Upper lobe of left lung (tissue), 4 donors: ENCODE measurements around the gene CGRRF1.

Experiments
- CTCF ChIP-seq, 6 experiments: fragments of 450-650 bp in 4 of 6; fragments of 200-600 bp in 2 of 6; sonication (generic) in 2 of 6; IDR thresholded peaks; one replicate each; pipeline ENCODE4 v1.5.1; 2016 to 2019; ENCODE audit warnings: antibody characterized with exemption in 6 of 6
- EP300 ChIP-seq, 4 donors: sonication (generic); formaldehyde crosslinking; IDR thresholded peaks; one replicate each; pipeline ENCODE4 v1.5.1; 2017; ENCODE audit warnings: antibody characterized with exemption in 4 of 4, control low read depth in 2 of 4
- POLR2A ChIP-seq, 4 donors: fragments of 450-650 bp; IDR thresholded peaks; one replicate each; pipeline ENCODE4 v1.5.1; 2016 to 2017; ENCODE audit warnings: antibody characterized with exemption in 4 of 4, mild to moderate bottlenecking in 2 of 4
- POLR2AphosphoS5 ChIP-seq, 2 donors: sonication (generic); formaldehyde crosslinking; IDR thresholded peaks; one replicate each; pipeline ENCODE4 v1.5.1; 2017; ENCODE audit warnings: antibody characterized with exemption in 2 of 2

- TF ChIP-seq CTCF (IDR thresholded peaks at IDR 0.05) (no peak), POLR2A (IDR thresholded peaks at IDR 0.05) (no peak), EP300 (IDR thresholded peaks at IDR 0.05) (no peak), POLR2AphosphoS5 (IDR thresholded peaks at IDR 0.05) (no peak)
Measured at GRCh38 chr14:54554401-54554800, 44.7 kb downstream of the CGRRF1 start.
